GM18870 (cell line): ENCODE results near the gene LRTM1.

ENCODE experiments used
- ATAC-seq: cut with Tn5 transposase; IDR thresholded peaks from one replicate; pipeline ENCODE4 v1.9.1; 2021; ENCODE audit warnings: moderate library complexity; ENCODE audit not compliant: unreplicated experiment

Gene LRTM1

GRCh38 chr3:54940971-54941370 is 13.1 kb upstream of the LRTM1 start:
- no peak for ATAC-seq

DNA sequence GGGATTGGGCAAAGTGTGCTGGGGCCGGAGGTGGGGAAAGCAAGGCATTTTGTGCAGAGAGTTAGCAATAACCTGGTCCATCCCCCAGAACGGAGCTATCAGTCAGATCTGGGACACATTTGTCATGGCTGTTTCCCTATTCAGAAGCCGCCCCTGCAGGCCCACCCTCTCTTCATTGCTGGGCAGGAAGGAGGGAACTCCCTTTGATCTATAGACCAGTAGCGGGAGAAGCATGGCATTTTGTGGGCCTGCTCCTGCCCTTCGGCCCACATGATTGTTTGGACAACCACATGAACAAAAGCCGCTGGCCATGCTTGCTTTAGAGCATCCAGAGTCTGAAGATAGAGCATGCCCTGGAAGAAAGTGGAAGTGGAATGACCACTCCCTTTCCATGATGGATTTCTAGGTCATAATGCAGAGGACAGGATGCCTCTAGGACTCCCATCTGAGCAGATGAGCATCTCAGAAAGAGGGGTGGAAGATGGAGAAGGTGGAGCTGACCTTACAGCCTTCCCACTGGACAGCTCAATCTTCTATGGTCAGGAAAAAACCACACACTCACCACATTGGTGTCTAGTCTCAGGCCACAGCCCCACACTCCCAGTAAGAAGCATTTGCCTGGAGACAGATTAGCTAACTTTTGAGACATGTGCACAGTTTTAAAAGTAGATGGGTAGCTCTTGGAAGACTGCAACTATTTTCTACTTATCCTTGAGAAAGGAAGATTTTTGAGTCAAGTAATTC is 11.9 kb upstream of the LRTM1 start:
- ATAC-seq, result no peak

DNA sequence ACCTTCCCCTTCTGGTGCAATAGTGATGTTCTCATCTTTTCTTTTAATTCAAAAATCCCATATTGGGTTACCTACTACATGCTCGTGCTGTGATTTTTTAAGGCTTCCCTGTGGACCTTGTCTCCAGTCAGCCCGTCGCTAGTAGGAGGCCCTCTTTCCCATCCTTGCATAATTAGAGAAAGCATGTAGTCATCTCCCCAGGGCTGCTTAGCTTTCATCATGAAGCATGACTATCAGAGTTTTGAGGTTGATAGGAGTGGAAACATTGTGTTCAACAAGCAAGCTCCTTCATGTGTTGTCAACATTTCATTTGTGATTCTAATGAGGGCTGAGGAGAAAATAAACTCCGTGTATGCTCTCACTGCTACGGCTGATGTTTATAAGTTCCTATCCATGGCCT is 8.7 kb upstream of the LRTM1 start:
- ATAC-seq, result no peak

DNA sequence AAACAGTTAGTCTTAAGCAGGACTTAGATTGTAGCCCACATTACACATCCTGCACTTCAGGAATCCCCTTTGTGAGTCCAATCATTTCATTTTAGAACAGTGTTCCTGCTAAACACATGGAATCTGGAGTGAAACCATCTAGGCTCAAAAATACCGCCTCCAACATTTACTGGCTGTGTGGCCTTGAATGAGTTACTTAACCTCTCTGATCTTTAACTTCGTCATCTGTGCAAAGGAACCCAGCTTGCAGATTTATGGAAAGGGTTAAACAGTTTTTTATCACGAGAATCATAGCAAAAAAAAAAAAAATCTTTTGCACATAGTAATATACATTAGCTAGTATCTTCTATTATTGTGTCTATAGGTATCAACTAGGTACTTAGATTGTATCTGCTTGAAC is 8.0 kb upstream of the LRTM1 start:
- ATAC-seq, result no peak

- no peak for ATAC-seq
These were observed 4.7 kb upstream of the LRTM1 start for GRCh38 chr3:54932606-54933005.

DNA sequence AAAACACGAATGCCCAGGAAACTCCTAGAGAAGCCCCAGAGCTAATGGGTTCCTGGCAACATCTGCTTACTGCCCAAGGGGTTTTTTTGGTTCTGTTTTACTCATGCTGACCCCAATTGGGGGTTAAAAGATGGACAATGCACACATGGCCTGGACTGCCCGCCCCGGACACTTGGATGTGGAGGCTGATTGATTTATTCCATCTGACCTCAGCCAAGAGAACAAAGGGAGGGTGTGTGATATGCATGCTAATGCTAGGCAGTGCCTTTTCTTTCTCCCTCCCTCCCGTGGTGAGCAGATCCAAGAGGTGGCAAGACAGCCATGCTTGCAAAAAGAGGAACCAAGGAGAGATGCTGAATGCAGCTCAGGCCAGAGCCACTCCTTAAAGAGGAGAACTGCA is 3.3 kb upstream of the LRTM1 start:
- ATAC-seq, result no peak

- no peak for ATAC-seq
These were observed 9.3 kb downstream of the LRTM1 start for GRCh38 chr3:54918516-54918915.

- ATAC-seq, result no peak
These were observed 10.0 kb downstream of the LRTM1 start for GRCh38 chr3:54917862-54918261.

DNA sequence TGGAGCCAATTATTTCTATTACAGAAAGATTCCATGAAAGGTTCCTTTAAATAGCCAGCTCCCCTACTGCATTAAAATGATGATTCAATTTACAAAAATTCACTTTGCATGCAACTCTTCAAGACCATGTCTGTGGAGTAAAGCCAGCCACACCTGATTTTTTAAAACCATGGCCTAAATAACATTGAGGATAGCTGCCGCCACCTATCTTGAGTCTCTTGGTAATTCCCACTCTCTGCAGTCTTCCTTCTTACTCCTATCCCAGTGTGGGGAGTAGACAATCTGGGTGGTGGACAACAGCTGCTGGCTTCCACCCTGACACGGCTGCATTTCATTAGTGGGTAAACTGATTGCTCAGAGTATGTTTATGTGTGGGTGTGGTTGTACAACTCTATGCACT is 10.7 kb downstream of the LRTM1 start:
- ATAC-seq, result no peak

GRCh38 chr3:54916732-54917131 is 11.1 kb downstream of the LRTM1 start:
- no peak for ATAC-seq

DNA sequence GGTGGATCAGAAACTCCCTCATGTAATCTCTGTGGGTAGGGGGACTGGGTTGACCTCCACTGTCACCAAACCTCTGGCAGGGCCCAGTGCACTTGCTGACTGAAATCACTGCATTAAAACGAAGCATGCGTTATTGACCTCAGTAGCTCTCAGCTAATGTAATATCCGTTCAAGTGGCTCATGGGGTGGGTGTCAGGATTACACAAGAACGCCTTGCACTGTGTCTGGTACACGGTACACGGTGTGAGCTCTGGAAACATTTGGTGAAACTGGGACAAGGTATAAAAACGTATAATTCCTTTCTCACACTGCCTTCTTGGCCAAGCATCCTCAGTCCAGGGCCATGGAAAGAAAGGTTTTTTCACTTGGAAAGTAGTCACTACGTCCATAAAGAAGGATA is 11.9 kb downstream of the LRTM1 start:
- no peak for ATAC-seq

DNA sequence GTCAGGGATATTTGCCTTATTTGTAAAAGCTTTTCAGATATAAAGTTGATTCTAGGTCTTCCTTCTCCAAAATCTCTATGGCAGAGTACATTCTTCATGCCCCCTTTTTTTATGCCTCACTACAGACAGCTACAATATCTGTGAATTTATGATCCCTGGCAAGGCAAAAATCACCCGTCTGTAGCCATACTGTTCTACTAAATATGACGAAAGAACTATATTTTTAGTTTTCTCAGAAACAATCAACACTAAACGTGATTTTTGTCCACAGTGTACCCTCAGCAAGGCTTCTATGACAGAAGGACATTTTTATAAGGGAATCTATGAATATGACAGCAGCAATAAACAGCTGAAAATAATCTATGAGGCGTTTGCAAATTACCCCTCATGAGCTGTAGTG is 12.7 kb downstream of the LRTM1 start:
- no peak for ATAC-seq

DNA sequence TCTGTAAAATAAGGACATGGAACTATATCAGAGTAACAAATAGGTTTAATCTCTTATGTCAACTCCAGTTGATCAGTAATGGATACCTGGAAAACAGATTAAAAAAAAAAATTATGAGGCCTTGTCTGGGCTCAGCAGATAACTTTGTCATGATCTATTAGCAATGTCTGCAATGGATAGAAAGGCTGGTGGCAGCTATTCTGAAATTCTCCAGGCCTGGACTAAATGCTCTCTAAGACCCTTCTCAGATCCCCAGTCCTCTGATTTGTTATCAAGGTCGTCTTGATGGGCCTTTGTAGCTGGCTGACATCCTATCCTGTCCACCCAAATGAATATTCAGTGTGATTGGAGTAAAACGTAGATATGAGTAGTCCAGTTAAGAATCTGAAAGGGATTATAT is 13.7 kb downstream of the LRTM1 start:
- no peak for ATAC-seq

- ATAC-seq, result no peak
These were observed 18.7 kb downstream of the LRTM1 start for GRCh38 chr3:54909191-54909590.

DNA sequence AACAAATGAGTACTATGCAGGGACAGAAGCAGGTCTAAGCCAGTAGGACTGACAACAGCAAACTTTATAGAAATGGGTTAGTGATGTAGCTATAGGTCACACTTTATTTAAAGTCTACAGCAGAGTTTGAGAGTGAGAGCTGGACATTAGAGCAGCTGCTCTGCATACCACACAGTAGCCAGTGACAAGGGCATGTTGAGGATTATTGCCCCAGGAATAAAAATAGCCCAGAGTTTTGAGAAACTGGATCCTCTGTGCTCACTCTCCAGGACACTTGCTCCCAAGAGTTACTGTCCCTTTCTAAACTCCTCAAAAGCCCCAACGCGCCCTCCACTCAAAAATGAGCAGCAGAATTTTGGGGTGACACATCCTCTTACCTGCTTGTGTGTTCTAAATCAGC is 21.1 kb downstream of the LRTM1 start:
- ATAC-seq, result no peak

GRCh38 chr3:54905920-54906319 is 21.9 kb downstream of the LRTM1 start:
- no peak for ATAC-seq

- ATAC-seq, result no peak
These were observed 22.5 kb downstream of the LRTM1 start for GRCh38 chr3:54905261-54905888.

GRCh38 chr3:54901906-54902685 is 25.8 kb downstream of the LRTM1 start:
- no peak for ATAC-seq

DNA sequence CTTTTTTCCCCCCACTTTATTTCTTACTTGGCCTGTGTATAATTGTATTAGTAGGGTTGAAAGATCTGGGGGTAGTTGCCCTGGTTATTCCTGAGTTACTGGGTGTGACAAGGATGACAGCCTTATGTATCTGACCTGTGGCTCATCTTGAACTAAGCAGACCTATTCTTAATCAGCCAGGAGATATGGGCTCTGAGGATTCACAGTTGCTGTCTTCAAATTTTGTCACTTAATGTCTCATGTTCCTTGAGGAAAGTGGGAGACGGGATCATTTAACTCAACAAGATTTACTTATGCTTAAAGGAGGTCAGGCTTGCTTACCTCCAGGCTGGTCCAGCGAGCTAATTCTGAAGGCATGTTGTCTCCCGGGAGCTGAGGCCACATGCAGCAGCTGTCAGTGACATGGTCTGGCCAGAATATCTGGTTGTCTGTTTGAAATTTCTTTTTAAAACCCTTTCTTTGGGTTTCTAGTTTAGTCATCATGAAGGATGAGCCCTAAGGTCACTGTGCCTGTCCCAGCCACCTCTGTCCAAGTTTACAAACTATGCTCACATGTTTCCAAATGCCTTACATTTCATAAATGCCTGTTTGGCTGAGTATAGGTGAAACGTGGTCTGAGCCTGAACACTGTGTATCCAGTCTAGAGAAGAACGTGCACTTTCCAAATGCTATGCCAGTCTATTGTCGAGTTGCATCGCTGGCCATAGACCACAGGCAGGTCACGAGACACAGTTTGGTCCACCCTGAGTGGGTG is 26.8 kb downstream of the LRTM1 start:
- ATAC-seq, result no peak

DNA sequence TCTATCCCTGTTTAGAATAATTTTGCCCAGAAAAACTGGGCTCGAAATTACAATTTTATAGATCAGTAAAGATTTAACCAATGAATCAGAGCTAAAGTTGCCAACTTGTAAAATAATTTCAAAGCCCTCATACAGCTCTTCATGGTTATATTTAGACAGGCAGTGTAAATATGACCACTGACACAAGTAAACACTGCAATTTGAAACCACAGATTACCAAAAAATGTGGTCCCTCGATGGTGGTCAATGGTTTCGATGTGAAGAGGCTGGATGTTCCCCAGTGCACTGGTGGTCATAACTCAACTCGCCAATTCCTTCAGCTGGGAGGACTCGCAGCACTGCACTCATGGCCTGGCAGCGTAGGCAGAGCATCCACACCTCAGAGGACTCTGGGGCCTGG is 28.6 kb downstream of the LRTM1 start:
- no peak for ATAC-seq

GRCh38 chr3:54897028-54897711 is 30.7 kb downstream of the LRTM1 start:
- no peak for ATAC-seq
